A549 (cell line): ENCODE data around the gene RHBDL2. TPM values are rescaled to one million over a fixed set of nuclear protein-coding genes. Genes with fewer than 3 reads are reported as not detected.
A peak's percentile ranks its signal among the peaks of the same experiment; 100 is the strongest.

ENCODE experiments used
- ATAC-seq, 2 experiments: fragments of 200-7000 bp in 1 of 2; fragments of >200 bp in 1 of 2; cut with Nextera tagmentation in 1 of 2; cut with Tn5 transposase in 1 of 2; 3 replicates each; pipeline versions ENCODE4 v1.8.0 to v1.9.1; 2018 to 2020; ENCODE audit warnings: mild to moderate bottlenecking in 1 of 2, moderate library complexity in 1 of 2
- CTCF ChIA-PET: fragments of 300-600 bp; sonication (Branson Sonifier 250); formaldehyde crosslinking; extraction: SDS; loops from one replicate; lab custom pipeline; 2021; ENCODE audit warnings: antibody characterized with exemption, inconsistent platforms; lab: Yijun Ruan, JAX
- POLR2A ChIA-PET: fragments of 350-600 bp; formaldehyde crosslinking; extraction: SDS; loops from one replicate; lab custom pipeline; 2021; ENCODE audit warnings: antibody characterized with exemption, inconsistent platforms; lab: Yijun Ruan, JAX
- DNase-seq, 2 experiments: peaks; one replicate each; pipeline versions ENCODE4 v3.0.0 to v3.0.0-alpha.2; 2011 to 2016; ENCODE audit warnings: low read depth in 1 of 2, low spot score in 1 of 2
- FAIRE-seq: peaks from 2 replicates; lab custom pipeline; 2011; peaks lifted over from hg19 to GRCh38; lab: Jason Lieb, UNC
- H3K27ac ChIP-seq, 2 experiments: fragments of >200 bp; sonication (Bioruptor Twin); formaldehyde crosslinking; 3 replicates each; pipeline ENCODE4 v1.5.1; 2016 to 2017
- H3K4me1 ChIP-seq: fragments of >200 bp; sonication (Bioruptor Twin); formaldehyde crosslinking; 3 replicates; pipeline ENCODE4 v1.6.1; 2016
- H3K4me2 ChIP-seq: fragments of >200 bp; sonication (Bioruptor Twin); formaldehyde crosslinking; 3 replicates; pipeline ENCODE4 v1.6.1; 2016
- H3K4me3 ChIP-seq: fragments of >200 bp; sonication (Bioruptor Twin); formaldehyde crosslinking; 3 replicates; pipeline ENCODE4 v1.5.1; 2016
- H3K9me3 ChIP-seq: fragments of >200 bp; sonication (Bioruptor Twin); formaldehyde crosslinking; 3 replicates; pipeline ENCODE4 v1.6.1; 2016
- ATOH8 ChIP-seq: fragments of 250-450 bp; sonication (Bioruptor Pico); IDR thresholded peaks from 2 replicates; pipeline ENCODE4 v1.5.0; 2020; ENCODE audit warnings: low read depth, mild to moderate bottlenecking, moderate library complexity
- BCL3 ChIP-seq: fragments of >200 bp; sonication (Bioruptor Twin); formaldehyde crosslinking; IDR thresholded peaks from 3 replicates; pipeline ENCODE4 v1.6.1; 2016
- CHD4 ChIP-seq: fragments of 200-600 bp; sonication (generic); IDR thresholded peaks from 2 replicates; pipeline ENCODE4 v1.6.1; 2016; ENCODE audit warnings: antibody characterized with exemption, mild to moderate bottlenecking, borderline replicate concordance
- E2F6 ChIP-seq: IDR thresholded peaks from 2 replicates; pipeline ENCODE4 v1.6.1; 2012; ENCODE audit warnings: low read depth, borderline replicate concordance
- ELK1 ChIP-seq: fragments of 150-350 bp; IDR thresholded peaks from 2 replicates; pipeline ENCODE4 v1.6.1; 2014; ENCODE audit warnings: low read depth, mild to moderate bottlenecking, low read length
- EP300 ChIP-seq, 2 experiments: fragments of >200 bp; sonication (Bioruptor Twin); formaldehyde crosslinking; IDR thresholded peaks; 2 replicates in 1 of 2; 3 replicates in 1 of 2; pipeline ENCODE4 v1.6.1; 2016 to 2017
- HES2 ChIP-seq: fragments of >200 bp; sonication (Bioruptor Twin); formaldehyde crosslinking; IDR thresholded peaks from 2 replicates; pipeline ENCODE4 v1.6.1; 2016
- HOXB13 ChIP-seq: fragments of 250-450 bp; sonication (Bioruptor Pico); IDR thresholded peaks from 2 replicates; pipeline ENCODE4 v1.5.0; 2020; ENCODE audit warnings: low read depth, mild to moderate bottlenecking, moderate library complexity
- HOXB5 ChIP-seq: fragments of 250-450 bp; sonication (Bioruptor Pico); IDR thresholded peaks from 2 replicates; pipeline ENCODE4 v1.5.0; 2020; ENCODE audit warnings: mild to moderate bottlenecking, moderate library complexity
- JUN ChIP-seq, 2 experiments: fragments of >200 bp; sonication (Bioruptor Twin); formaldehyde crosslinking; IDR thresholded peaks; 2 replicates in 1 of 2; 3 replicates in 1 of 2; pipeline ENCODE4 v1.6.1; 2016 to 2017
- JUNB ChIP-seq: fragments of >200 bp; sonication (Bioruptor Twin); formaldehyde crosslinking; IDR thresholded peaks from 2 replicates; pipeline ENCODE4 v1.6.1; 2016
- KDM5A ChIP-seq: fragments of 200-600 bp; sonication (generic); IDR thresholded peaks from 2 replicates; pipeline ENCODE4 v1.6.1; 2016; ENCODE audit warnings: antibody characterized with exemption, mild to moderate bottlenecking
- MAFK ChIP-seq: fragments of 450-650 bp; IDR thresholded peaks from 2 replicates; pipeline ENCODE4 v1.6.1; 2014; ENCODE audit not compliant: partially characterized antibody
- NPAS2 ChIP-seq: fragments of 250-450 bp; sonication (Bioruptor Pico); IDR thresholded peaks from 2 replicates; pipeline ENCODE4 v1.8.0; 2022; ENCODE audit warnings: mild to moderate bottlenecking, moderate library complexity, borderline replicate concordance
- POLR2A ChIP-seq: IDR thresholded peaks from 2 replicates; pipeline ENCODE4 v1.6.1; 2012; ENCODE audit warnings: mild to moderate bottlenecking, low read length
- RAD21 ChIP-seq, 2 experiments: fragments of >200 bp in 1 of 2; sonication (Bioruptor Twin) in 1 of 2; formaldehyde crosslinking in 1 of 2; IDR thresholded peaks in 1 of 2; conservative IDR thresholded peaks in 1 of 2; 2 replicates in 1 of 2; 3 replicates in 1 of 2; pipeline ENCODE4 v1.6.1; 2012 to 2018; ENCODE audit warnings: inconsistent platforms in 1 of 2
- RFX5 ChIP-seq: fragments of 450-650 bp; IDR thresholded peaks from 2 replicates; pipeline ENCODE4 v1.7.1; 2014; ENCODE audit warnings: antibody characterized with exemption, mild to moderate bottlenecking, moderate library complexity
- SMC3 ChIP-seq: fragments of >200 bp; sonication (Bioruptor Twin); formaldehyde crosslinking; IDR thresholded peaks from 3 replicates; pipeline ENCODE4 v1.6.1; 2018; ENCODE audit warnings: inconsistent platforms
- SREBF2 ChIP-seq: fragments of 450-650 bp; IDR thresholded peaks from 2 replicates; pipeline ENCODE4 v1.6.1; 2014; ENCODE audit warnings: mild to moderate bottlenecking, moderate library complexity
- TFCP2L1 ChIP-seq: fragments of 250-450 bp; sonication (Bioruptor Pico); IDR thresholded peaks from 2 replicates; pipeline ENCODE4 v1.5.0; 2021; ENCODE audit warnings: mild to moderate bottlenecking
- ZC3H11A ChIP-seq: fragments of 450-650 bp; IDR thresholded peaks from 2 replicates; pipeline ENCODE4 v1.6.1; 2014; ENCODE audit warnings: antibody characterized with exemption, mild to moderate bottlenecking
- ZSCAN20 ChIP-seq: fragments of 250-450 bp; sonication (Bioruptor Pico); IDR thresholded peaks from 2 replicates; pipeline ENCODE4 v1.8.0; 2022; ENCODE audit warnings: mild to moderate bottlenecking, moderate library complexity
- WGBS: methylation state at CpG from one replicate; pipeline ENCODE4 v1.1.6; 2017; ENCODE audit errors: missing lambda C conversion rate; 5-methylcytosine and 5-hydroxymethylcytosine counted together
- polyA plus RNA-seq, 4 experiments: library from polyadenylated mRNA; depleted of rRNA in 3 of 4; stranded (reverse); fragments of >200 nt; fragmentation: RNase III in 1 of 4; extraction: RNeasy Plus Mini Kit Qiagen cat#74134 plus additional on column Dnase treatment in 1 of 4; gene quantifications; 2 replicates in 3 of 4; 3 replicates in 1 of 4; pipeline ENCODE4 v1.2.3, GENCODE V29; 2011 to 2017

RHBDL2 gene
- polyA plus RNA-seq, 2 of the 4 experiments (the other 2 are of a cell fraction): 2.6 to 3.6 TPM

GRCh38 chr1:38873027-38873969 lies 68.3 kb downstream of the RHBDL2 start, which contains the start of gene MYCBP:
MYCBP (minus strand) TSS chr1:38873348; CDS start chr1:38873305, 43 bp downstream.
- 3% methylated on average over 11 of the region's 69 CpGs for WGBS
- Histone ChIP-seq H3K9me3 (no peaks in the 10 kb centered on the region), H3K4me3 (peak within 1 kb of the TSS; percentile 63), H3K4me1 (peaks cover 10% of the 10 kb centered on the region; the same call in 2 of the 3 replicates), H3K27ac (peak within 1 kb of the TSS; percentile 78 to 88), H3K4me2 (peak within 1 kb of the TSS; percentile 98)
- peak; percentile 99 to 100 for ATAC-seq
- ChIA-PET CTCF (interaction anchor here (1.2 kb wide), 1 partner anchor 219 kb away, joined by 3 read pairs; no protein-coding TSS in a partner anchor), POLR2A (no interaction called here)
- TF ChIP-seq POLR2A (peak; percentile 42), E2F6 (no peak; the same call in 1 of the 2 replicates), KDM5A (no peak), EP300 (IDR thresholded peaks at IDR 0.05) (no peak), TFCP2L1 (no peak), HOXB13 (CRISPR knock-in tag) (no peak), RAD21 (conservative IDR thresholded peaks at IDR 0.05 in 1 of 2, IDR thresholded peaks at IDR 0.05 in 1 of 2) (no peak), BCL3 (peak; percentile 60; the same call in 1 of the 3 replicates), SMC3 (no peak), JUN (IDR thresholded peaks at IDR 0.05) (peak in 1 of 2 experiments; percentile 52; a peak in 1 of 5 replicates)
- no peak for FAIRE-seq
- DNase-seq: peak; percentile 93 to 94

GRCh38 chr1:38872401-38873026 lies 69.1 kb downstream of the RHBDL2 start:
- CTCF ChIA-PET: interaction anchor here (1.2 kb wide), 1 partner anchor 219 kb away, joined by 3 read pairs; no protein-coding TSS in a partner anchor
- FAIRE-seq: no peak
- TF ChIP-seq CHD4: no peak
- TF ChIP-seq POLR2A: no peak
- TF ChIP-seq NPAS2 (CRISPR knock-in tag): no peak
- TF ChIP-seq HOXB5 (CRISPR knock-in tag): no peak
- no peak for TF ChIP-seq SREBF2
- no peak for TF ChIP-seq ELK1
- no peak for TF ChIP-seq ZC3H11A
- no peak for TF ChIP-seq HOXB13 (CRISPR knock-in tag)
- TF ChIP-seq JUNB: no peak
- TF ChIP-seq EP300 (IDR thresholded peaks at IDR 0.05): no peak
- no peak for TF ChIP-seq MAFK
- no peak for TF ChIP-seq ZSCAN20 (CRISPR knock-in tag)
- no peak for TF ChIP-seq TFCP2L1
- TF ChIP-seq RFX5: no peak
- no peak for TF ChIP-seq ATOH8 (CRISPR knock-in tag)
- no peak for TF ChIP-seq HES2
- TF ChIP-seq, all 56 proteins: peak for 0
- H3K27ac ChIP-seq: peak overlapping the region; percentile 57 to 88
- peak overlapping the region; percentile 63 for H3K4me3 ChIP-seq
- peaks cover 10% of the 10 kb centered on the region; the same call in 2 of the 3 replicates for H3K4me1 ChIP-seq
- POLR2A ChIA-PET: no interaction called here
- WGBS: 5% methylated on average over 20 of the region's 25 CpGs
- peak overlapping the region; percentile 98 for H3K4me2 ChIP-seq
- DNase-seq: peak in 1 of 2 experiments; percentile 15
- peak; percentile 27 to 55; a peak in 4 of 6 replicates for ATAC-seq
- no peaks in the 10 kb centered on the region for H3K9me3 ChIP-seq
